HCT116 (cell line): Measurements from ENCODE around the gene PACSIN2. TPM values are rescaled to one million over a fixed set of nuclear protein-coding genes. Genes with fewer than 3 reads are reported as not detected.

Experiments
- ATAC-seq: fragments of 200-7000 bp; cut with Tn5 transposase; 2 replicates; pipeline ENCODE4 v1.9.1; 2020; ENCODE audit warnings: mild to moderate bottlenecking, moderate library complexity
- BruUV-seq: library from RNA; stranded (reverse); fragments of 400-500 nt; replicated peaks from 2 replicates; lab custom pipeline; 2021; lab: Mats Ljungman, UMichigan
- CTCF ChIA-PET: fragments of 300-600 bp; sonication (Branson Sonifier 250); formaldehyde crosslinking; loops from one replicate; lab custom pipeline; 2021; ENCODE audit warnings: antibody characterized with exemption; lab: Charles Lee
- POLR2A ChIA-PET: fragments of 300-600, 350-600 bp; sonication (Branson Sonifier 250); formaldehyde crosslinking; loops from one replicate; lab custom pipeline; 2021; ENCODE audit warnings: antibody characterized with exemption; lab: Charles Lee
- RAD21 ChIA-PET, 2 experiments: fragments of 300-600 bp; sonication (Branson Sonifier 250); formaldehyde crosslinking; loops; one replicate each; lab custom pipeline; 2023; ENCODE audit warnings: low total read pairs in 2 of 2; ENCODE audit not compliant: uncharacterized antibody in 2 of 2, unreplicated experiment in 2 of 2, low non-redundant PET in 1 of 2; lab: Charles Lee
- DNase-seq: peaks from one replicate; pipeline ENCODE4 v3.0.0-alpha.2; 2010; ENCODE audit warnings: low read depth, low spot score
- H2AFZ ChIP-seq: fragments of 200-600 bp; shearing (Covaris generic), sonication (generic); 2 replicates; pipeline ENCODE4 v1.6.1; 2017; ENCODE audit warnings: low read depth, mixed run types, mixed read lengths, antibody characterized with exemption, low read length; ENCODE audit not compliant: poor library complexity, severe bottlenecking
- H3K27ac ChIP-seq: 2 replicates; pipeline ENCODE4 v1.5.1; 2012; ENCODE audit warnings: low read depth, low read length
- H3K27me3 ChIP-seq: fragments of 200-600 bp; sonication (generic); 2 replicates; pipeline ENCODE4 v1.6.1; 2016; ENCODE audit warnings: mixed run types, low read length, mixed read lengths; ENCODE audit not compliant: insufficient read depth
- H3K36me3 ChIP-seq, 2 experiments: fragments of 200-500 bp in 1 of 2; fragments of 200-600 bp in 1 of 2; sonication (Bioruptor generic) in 1 of 2; sonication (generic) in 1 of 2; 2 replicates each; pipeline versions ENCODE4 v1.5.1 to v1.6.1; 2014 to 2016; ENCODE audit warnings: low read length in 2 of 2, inconsistent platforms in 1 of 2, mixed read lengths in 1 of 2, mixed run types in 1 of 2; ENCODE audit not compliant: insufficient read depth in 2 of 2, control insufficient read depth in 1 of 2
- H3K4me1 ChIP-seq, 2 experiments: fragments of 200-600 bp in 1 of 2; sonication (generic) in 1 of 2; 2 replicates each; pipeline versions ENCODE4 v1.5.1 to v1.6.1; 2012 to 2017; ENCODE audit warnings: low read length in 2 of 2, inconsistent platforms in 1 of 2, mild to moderate bottlenecking in 1 of 2, mixed read lengths in 1 of 2, mixed run types in 1 of 2, moderate library complexity in 1 of 2; ENCODE audit not compliant: insufficient read depth in 2 of 2, control insufficient read depth in 1 of 2
- H3K4me2 ChIP-seq: fragments of 200-600 bp; sonication (generic); 2 replicates; pipeline ENCODE4 v1.6.1; 2017; ENCODE audit warnings: mixed run types, low read length, mixed read lengths
- H3K4me3 ChIP-seq, 2 experiments: fragments of 200-600 bp in 1 of 2; sonication (generic) in 1 of 2; replicated peaks in 1 of 2; 2 replicates each; pipeline ENCODE4 v1.5.1; 2011 to 2016; ENCODE audit warnings: low read length in 2 of 2, control low read depth in 1 of 2, low read depth in 1 of 2, mild to moderate bottlenecking in 1 of 2, mixed read lengths in 1 of 2, mixed run types in 1 of 2
- H3K79me2 ChIP-seq: fragments of 200-600 bp; sonication (generic); 2 replicates; pipeline ENCODE4 v1.6.1; 2017; ENCODE audit warnings: mild to moderate bottlenecking, mixed run types, low read length, moderate library complexity, mixed read lengths; ENCODE audit not compliant: insufficient read depth
- H3K9ac ChIP-seq: fragments of 200-600 bp; sonication (generic); 2 replicates; pipeline ENCODE4 v1.6.1; 2016; ENCODE audit warnings: low read length, mixed read lengths
- H3K9me2 ChIP-seq: fragments of 200-600 bp; sonication (generic), shearing (Covaris generic); 2 replicates; pipeline ENCODE4 v1.6.1; 2017; ENCODE audit warnings: mixed run types, mild to moderate bottlenecking, moderate library complexity; ENCODE audit not compliant: insufficient read depth
- H3K9me3 ChIP-seq, 2 experiments: fragments of 200-500 bp in 1 of 2; fragments of 200-600 bp in 1 of 2; sonication (Bioruptor generic) in 1 of 2; sonication (generic) in 1 of 2; 2 replicates each; pipeline ENCODE4 v1.6.1; 2014 to 2017; ENCODE audit warnings: low read length in 2 of 2, mixed read lengths in 2 of 2, inconsistent platforms in 1 of 2, low read depth in 1 of 2, mild to moderate bottlenecking in 1 of 2, mixed run types in 1 of 2, moderate library complexity in 1 of 2; ENCODE audit not compliant: control insufficient read depth in 1 of 2, insufficient read depth in 1 of 2
- H4K20me1 ChIP-seq: fragments of 200-600 bp; sonication (generic), shearing (Covaris generic); 2 replicates; pipeline ENCODE4 v1.6.1; 2017; ENCODE audit warnings: mixed run types, mild to moderate bottlenecking, moderate library complexity; ENCODE audit not compliant: insufficient read depth
- CBX3 ChIP-seq: IDR thresholded peaks from 2 replicates; pipeline ENCODE4 v1.6.1; 2012; ENCODE audit warnings: low read depth
- FOSL1 ChIP-seq: IDR thresholded peaks from 2 replicates; pipeline ENCODE4 v1.6.1; 2012; ENCODE audit warnings: low read depth
- JUND ChIP-seq: IDR thresholded peaks from 2 replicates; pipeline ENCODE4 v1.6.1; 2012
- MAX ChIP-seq: IDR thresholded peaks from 2 replicates; pipeline ENCODE4 v1.6.1; 2012
- POLR2AphosphoS5 ChIP-seq: IDR thresholded peaks from 2 replicates; pipeline ENCODE4 v1.6.1; 2011; ENCODE audit warnings: mild to moderate bottlenecking, low read depth, low read length, moderate library complexity
- RAD21 ChIP-seq: IDR thresholded peaks from 2 replicates; pipeline ENCODE4 v1.6.1; 2012; ENCODE audit warnings: low read depth, mild to moderate bottlenecking
- SP1 ChIP-seq: IDR thresholded peaks from 2 replicates; pipeline ENCODE4 v1.6.1; 2012; ENCODE audit warnings: low read depth
- ZNF274 ChIP-seq: fragments of 200-500 bp; sonication (Bioruptor generic); IDR thresholded peaks from 2 replicates; pipeline ENCODE4 v1.6.1; 2014; ENCODE audit warnings: mild to moderate bottlenecking, low read depth, low read length, inconsistent platforms
- intact Hi-C: fragments of 100-400 bp; cut with micrococcal nuclease; formaldehyde crosslinking; loops from 2 replicates; pipeline ENCODE4 v1.10.0; 2022
- total RNA-seq: library from RNA; stranded (reverse); gene quantifications from one replicate; pipeline ENCODE4 v1.2.1, GENCODE V29; 2021; ENCODE audit not compliant: unreplicated experiment

Gene PACSIN2
- total RNA-seq, 1 experiment from 2014 or later: 48.2 TPM

- CTCF ChIA-PET: no interaction called here
- TF ChIP-seq JUND (peak; percentile 59; the same call in 1 of the 2 replicates), SP1 (peak; percentile 43; the same call in 1 of the 2 replicates), MAX (0 out of 2 replicates have a peak, but pooled peaks have one; percentile 24), RAD21 (no peak), FOSL1 (peak; percentile 57), CBX3 (0 out of 2 replicates have a peak, but pooled peaks have one; percentile 15), POLR2AphosphoS5 (no peak)
- Histone ChIP-seq H3K79me2 (no peaks in the 10 kb centered on the region), H4K20me1 (no peaks in the 10 kb centered on the region), H3K4me2 (peak overlapping the region; percentile 67), H3K4me3 (peak overlapping the region in 1 of 2 experiments; percentile 13; a peak in 2 of 4 replicates), H3K36me3 (no peaks in the 10 kb centered on the region), H3K4me1 (peaks cover 17 to 35% of the 10 kb centered on the region in 2 experiments), H3K27ac (peak overlapping the region; percentile 38; the same call in 1 of the 2 replicates), H3K9ac (no peak overlapping the region), H2AFZ (no peak overlapping the region), H3K9me3 (no peaks in the 10 kb centered on the region), H3K27me3 (no peaks in the 10 kb centered on the region), H3K9me2 (no peaks in the 10 kb centered on the region)
- RAD21 ChIA-PET: no interaction called here
- DNase-seq (peak; percentile 43), ATAC-seq (no peak)
- POLR2A ChIA-PET: no interaction called here
- intact Hi-C loops: loop anchor here (10.0 kb wide), 1 partner anchor 229 kb away; no protein-coding TSS in a partner anchor
- BruUV-seq: no TSS peak
Measured at GRCh38 chr22:42863349-42863961, 151.5 kb downstream of the PACSIN2 start.

DNA sequence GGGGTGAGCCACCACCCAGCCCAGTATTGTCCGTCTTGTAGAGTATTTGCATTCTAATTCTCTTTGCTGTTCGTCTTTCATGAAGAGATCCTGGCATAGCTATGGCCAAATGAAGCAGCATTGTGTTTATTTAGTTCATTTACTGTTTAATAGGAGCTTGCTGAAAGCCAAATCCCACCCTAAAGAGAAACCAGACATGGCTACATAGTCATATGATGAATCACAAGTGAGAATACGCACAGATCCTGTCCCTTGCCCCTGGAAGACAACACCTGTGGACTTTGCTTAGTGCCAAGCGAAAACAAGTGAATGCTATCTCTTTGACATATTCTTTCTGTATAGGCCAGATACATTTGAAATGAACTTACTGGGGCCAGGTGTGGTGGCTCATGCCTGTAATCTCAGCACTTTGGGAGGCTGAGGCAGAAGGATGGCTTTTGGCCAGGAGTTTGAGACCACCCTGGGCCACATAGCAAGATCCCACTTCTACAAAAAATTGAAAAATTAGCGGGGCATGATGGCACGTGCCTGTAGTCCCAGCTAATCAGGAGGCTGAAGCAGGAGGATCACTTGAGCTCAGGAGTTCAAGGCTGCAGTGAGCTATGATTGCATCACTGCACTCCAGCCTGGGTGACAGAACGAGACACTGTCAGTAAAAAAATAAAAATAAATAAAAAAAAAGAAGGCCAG, 152.8 kb downstream of the PACSIN2 start:
- H3K27ac ChIP-seq: no peak overlapping the region
- RAD21 ChIA-PET: no interaction called here
- BruUV-seq: no TSS peak

More for the DNA sequence above, 152.8 kb downstream of the PACSIN2 start:
- Histone ChIP-seq H4K20me1 (no peaks in the 10 kb centered on the region), H3K4me3 (no peak overlapping the region), H3K9me2 (no peaks in the 10 kb centered on the region), H3K36me3 (no peaks in the 10 kb centered on the region), H3K27me3 (no peaks in the 10 kb centered on the region), H3K4me1 (peaks cover 17 to 31% of the 10 kb centered on the region in 2 experiments), H2AFZ (no peak overlapping the region), H3K9me3 (no peaks in the 10 kb centered on the region), H3K4me2 (peak overlapping the region; percentile 32), H3K9ac (no peak overlapping the region), H3K79me2 (no peaks in the 10 kb centered on the region)
- ChIA-PET POLR2A (interaction anchor here (0.6 kb wide), 2 partner anchors 104 to 285 kb away, joined by 3 read pairs; no protein-coding TSS in a partner anchor), CTCF (no interaction called here)
- no peak for DNase-seq
- intact Hi-C loops: loop anchor here (10.0 kb wide), 1 partner anchor 227 kb away; no protein-coding TSS in a partner anchor
- no peak for TF ChIP-seq FOSL1
- TF ChIP-seq CBX3: no peak
- no peak for TF ChIP-seq ZNF274
- no peak for ATAC-seq
